B cell (primary cell): ENCODE data around the gene CD86. TPM values are rescaled to one million over a fixed set of nuclear protein-coding genes. Genes with fewer than 3 reads are reported as not detected.
A peak's percentile ranks its signal among the peaks of the same experiment; 100 is the strongest.

Source experiments
- ATAC-seq: fragments of 200-7000 bp; cut with Tn5 transposase; one replicate; pipeline ENCODE4 v1.10.0; 2021; ENCODE audit warnings: low read depth, mild to moderate bottlenecking, moderate number of reproducible peaks, moderate library complexity
- CTCF ChIA-PET: fragments of 350-600 bp; sonication (Branson Sonifier 250); formaldehyde crosslinking; loops from one replicate; lab custom pipeline; 2021; ENCODE audit warnings: antibody characterized with exemption, inconsistent platforms; lab: Charles Lee
- POLR2A ChIA-PET: fragments of 350-600 bp; sonication (Branson Sonifier 250); formaldehyde crosslinking; loops from one replicate; lab custom pipeline; 2021; ENCODE audit warnings: antibody characterized with exemption; lab: Charles Lee
- DNase-seq: peaks from one replicate; pipeline ENCODE4 v3.0.0; 2013
- H2AFZ ChIP-seq: 2 replicates; pipeline ENCODE4 v1.6.1; 2012; ENCODE audit warnings: mild to moderate bottlenecking, low read depth, low read length; ENCODE audit not compliant: insufficient read depth, poor library complexity, severe bottlenecking
- H3K27ac ChIP-seq, 2 donors: 1 replicate in 1 of 2; 2 replicates in 1 of 2; pipeline ENCODE4 v1.5.1; 2012 to 2013; ENCODE audit warnings: low read length in 2 of 2, mild to moderate bottlenecking in 2 of 2, moderate library complexity in 1 of 2
- H3K27me3 ChIP-seq, 4 experiments: fragments of 200-600 bp in 1 of 4; sonication (generic) in 1 of 4; replicated peaks in 1 of 4; 1 replicate in 2 of 4; 2 replicates in 2 of 4; pipeline versions ENCODE4 v1.6.1 to v1.7.0; 2013 to 2016; ENCODE audit warnings: low read length in 3 of 4, mild to moderate bottlenecking in 2 of 4, mixed read lengths in 1 of 4, moderate library complexity in 1 of 4; ENCODE audit not compliant: insufficient read depth in 4 of 4, control insufficient read depth in 3 of 4; ENCODE audit errors: control extremely low read depth in 1 of 4
- H3K36me3 ChIP-seq, 2 experiments: replicated peaks in 1 of 2; 1 replicate in 1 of 2; 2 replicates in 1 of 2; pipeline versions ENCODE4 v1.6.1 to v1.7.1; 2013; ENCODE audit warnings: low read length in 1 of 2; ENCODE audit not compliant: insufficient read depth in 2 of 2, control insufficient read depth in 1 of 2; ENCODE audit errors: control extremely low read depth in 1 of 2, extremely low read depth in 1 of 2
- H3K4me1 ChIP-seq, 2 donors: fragments of 200-600 bp in 1 of 2; sonication (generic) in 1 of 2; 1 replicate in 1 of 2; 2 replicates in 1 of 2; pipeline versions ENCODE4 v1.5.1 to v1.6.1; 2013 to 2017; ENCODE audit warnings: low read length in 2 of 2; ENCODE audit not compliant: control insufficient read depth in 2 of 2, insufficient read depth in 2 of 2
- H3K4me2 ChIP-seq: replicated peaks from 2 replicates; pipeline ENCODE3; 2012; ENCODE audit warnings: mild to moderate bottlenecking, low read depth, low read length; ENCODE audit not compliant: poor library complexity, severe bottlenecking
- H3K4me3 ChIP-seq, 5 experiments: fragments of 200-600 bp in 1 of 5; sonication (generic) in 1 of 5; 1 replicate in 3 of 5; 2 replicates in 2 of 5; pipeline versions ENCODE4 v1.5.1 to v1.7.0; 2011 to 2016; ENCODE audit warnings: low read length in 4 of 5, mild to moderate bottlenecking in 4 of 5, low read depth in 2 of 5, control low read depth in 1 of 5, moderate library complexity in 1 of 5; ENCODE audit not compliant: insufficient read depth in 1 of 5; ENCODE audit errors: control extremely low read depth in 1 of 5, extremely low read depth in 1 of 5
- H3K79me2 ChIP-seq: fragments of 200-600 bp; sonication (generic); one replicate; pipeline ENCODE4 v1.6.0; 2016; ENCODE audit warnings: low read length; ENCODE audit not compliant: control insufficient read depth, insufficient read depth
- H3K9ac ChIP-seq: fragments of 200-600 bp; sonication (generic); 2 replicates; pipeline ENCODE4 v1.6.1; 2017; ENCODE audit warnings: mild to moderate bottlenecking, low read length, moderate library complexity
- H3K9me3 ChIP-seq, 3 donors: one replicate each; pipeline versions ENCODE4 v1.6.1 to v1.7.1; 2013; ENCODE audit warnings: low read length in 2 of 3; ENCODE audit not compliant: control insufficient read depth in 2 of 3, insufficient read depth in 1 of 3; ENCODE audit errors: control extremely low read depth in 1 of 3
- H4K20me1 ChIP-seq: 2 replicates; pipeline ENCODE4 v1.6.0; 2012; ENCODE audit warnings: mild to moderate bottlenecking, low read length; ENCODE audit not compliant: insufficient read depth, control insufficient read depth, poor library complexity, severe bottlenecking
- H3K27ac Mint-ChIP-seq: one replicate; pipeline ENCODE4 v1.8.0; 2021; ENCODE audit warnings: mixed read lengths
- H3K27me3 Mint-ChIP-seq: one replicate; pipeline ENCODE4 v1.8.0; 2021; ENCODE audit warnings: mixed read lengths
- H3K4me1 Mint-ChIP-seq: one replicate; pipeline ENCODE4 v1.8.0; 2021; ENCODE audit warnings: mixed read lengths
- H3K4me3 Mint-ChIP-seq: one replicate; pipeline ENCODE4 v1.8.0; 2021; ENCODE audit warnings: mixed read lengths
- H3K9me3 Mint-ChIP-seq: one replicate; pipeline ENCODE4 v1.8.0; 2022; ENCODE audit warnings: mixed read lengths; ENCODE audit not compliant: insufficient read depth
- CTCF ChIP-seq: fragments of 200-600 bp; IDR thresholded peaks from one replicate; pipeline ENCODE4 v1.8.0; 2022; ENCODE audit warnings: antibody characterized with exemption, mild to moderate bottlenecking
- EZH2 ChIP-seq: IDR thresholded peaks from 2 replicates; pipeline ENCODE4 v1.6.1; 2012; ENCODE audit warnings: borderline replicate concordance, low read depth, mild to moderate bottlenecking, moderate library complexity, low read length; ENCODE audit not compliant: insufficient read depth, poor library complexity, severe bottlenecking
- WGBS: methylation state at CpG from one replicate; pipeline ENCODE4 v1.1.5; 2013; ENCODE audit warnings: missing lambda C conversion rate; ENCODE audit not compliant: insufficient coverage; 5-methylcytosine and 5-hydroxymethylcytosine counted together
- intact Hi-C: fragments of 100-400 bp; cut with micrococcal nuclease; formaldehyde crosslinking; loops from one replicate; pipeline ENCODE4 v1.10.0; 2022
- polyA plus RNA-seq: library from polyadenylated mRNA; depleted of rRNA; stranded (reverse); fragments of >200 nt; gene quantifications from 2 replicates; pipeline ENCODE4 v1.2.3, GENCODE V29; 2012
- total RNA-seq, 2 donors: library from RNA; stranded (reverse); fragments of 120-200 nt in 1 of 2; gene quantifications; 1 replicate in 1 of 2; 2 replicates in 1 of 2; pipeline versions ENCODE4 v1.2.3 to v1.2.4, GENCODE V29; 2013 to 2022

Gene CD86
- total and polyA plus RNA-seq, 2 donors (not counting 1 experiment from before 2014, with no cell fraction given) = 31.5 to 38.2 TPM

DNA sequence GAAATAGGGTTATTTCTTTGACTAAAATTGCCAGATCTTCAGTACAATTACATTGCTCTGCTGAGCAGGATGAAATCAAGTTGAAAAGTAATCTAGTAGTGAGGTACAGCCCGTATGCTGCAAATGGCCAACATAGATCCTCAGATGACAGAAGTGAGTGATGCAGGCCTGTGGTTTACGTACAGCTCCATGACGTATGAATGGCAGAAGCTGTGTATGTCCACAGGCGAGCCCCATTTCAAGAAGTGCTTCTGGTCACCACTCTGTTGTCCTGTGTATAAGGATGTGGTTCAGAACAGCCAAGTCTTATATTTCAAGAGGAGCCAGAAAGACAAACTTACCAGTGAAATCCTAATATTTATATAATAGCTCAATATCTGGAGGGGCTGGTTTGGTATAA is 9.2 kb downstream of the CD86 start:
- POLR2A ChIA-PET = interaction anchor here (0.9 to 2.2 kb wide), 3 partner anchors 10 to 14 kb away, joined by 4 to 6 read pairs (median 6); partner anchors contain the start of gene CD86
- Histone ChIP-seq H2AFZ (no peak overlapping the region), H3K79me2 (peaks cover 12% of the 10 kb centered on the region), H3K36me3 (no peaks in the 10 kb centered on the region), H3K4me2 (no peak overlapping the region), H4K20me1 (no peaks in the 10 kb centered on the region), H3K9ac (no peak overlapping the region), H3K27me3 (no peaks in the 10 kb centered on the region), H3K4me1 (peaks cover 32 to 36% of the 10 kb centered on the region in 2 donors), H3K27ac (no peak overlapping the region), H3K4me3 (no peak overlapping the region), H3K9me3 (no peaks in the 10 kb centered on the region)
- Mint-ChIP-seq H3K27me3 (no peaks in the 10 kb centered on the region), H3K4me3 (no peak overlapping the region), H3K27ac (no peak overlapping the region), H3K9me3 (no peaks in the 10 kb centered on the region), H3K4me1 (peaks cover 37% of the 10 kb centered on the region)
- 96% methylated on average over 3 of the region's 4 CpGs for WGBS
- intact Hi-C loops = loop anchor here (1.0 kb wide), 1 partner anchor 9 kb away; the partner anchor contains the start of gene CD86
- CTCF ChIA-PET = interaction anchor here (1.1 to 2.6 kb wide), 4 partner anchors 9 to 195 kb away, joined by 3 to 13 read pairs (median 6); partner anchors contain the start of gene CD86
- DNase-seq = no peak
- peak; percentile 19 for ATAC-seq
- TF ChIP-seq EZH2 = no peak
- TF ChIP-seq CTCF = no peak
